HEK293T (cell line): ENCODE data around the gene ENDOU.

Experiments used
- CTCF ChIA-PET: fragments of 350-600 bp; formaldehyde crosslinking; extraction: SDS; loops from one replicate; lab custom pipeline; 2021; ENCODE audit warnings: antibody characterized with exemption, inconsistent platforms; lab: Yijun Ruan, JAX
- POLR2A ChIA-PET: fragments of 350-600 bp; formaldehyde crosslinking; extraction: SDS; loops from one replicate; lab custom pipeline; 2020; ENCODE audit warnings: antibody characterized with exemption, inconsistent platforms; lab: Yijun Ruan, JAX
- DNase-seq: peaks from one replicate; pipeline ENCODE4 v3.0.0; 2012; ENCODE audit warnings: mixed read lengths; ENCODE audit errors: extremely low spot score
- ARNT ChIP-seq: fragments of 450-650 bp; IDR thresholded peaks from 2 replicates; pipeline ENCODE4 v1.6.1; 2017; ENCODE audit warnings: mild to moderate bottlenecking
- BHLHE40 ChIP-seq: fragments of 450-650 bp; IDR thresholded peaks from 2 replicates; pipeline ENCODE4 v1.6.1; 2016; ENCODE audit warnings: mild to moderate bottlenecking, moderate library complexity, borderline replicate concordance
- CTBP1 ChIP-seq: fragments of 450-650 bp; IDR thresholded peaks from 2 replicates; pipeline ENCODE4 v1.6.1; 2016; ENCODE audit warnings: borderline replicate concordance
- ELF4 ChIP-seq: fragments of 450-650 bp; IDR thresholded peaks from 2 replicates; pipeline ENCODE4 v1.6.1; 2017; ENCODE audit warnings: antibody characterized with exemption
- FOXA1 ChIP-seq: fragments of 450-650 bp; IDR thresholded peaks from 2 replicates; pipeline ENCODE4 v1.6.1; 2016; ENCODE audit warnings: mild to moderate bottlenecking
- FOXK2 ChIP-seq: fragments of 450-650 bp; IDR thresholded peaks from 2 replicates; pipeline ENCODE4 v1.6.1; 2016; ENCODE audit warnings: mild to moderate bottlenecking
- FOXM1 ChIP-seq: fragments of 450-650 bp; IDR thresholded peaks from 2 replicates; pipeline ENCODE4 v1.6.1; 2017; ENCODE audit warnings: mild to moderate bottlenecking, borderline replicate concordance
- HDGF ChIP-seq: fragments of 450-650 bp; IDR thresholded peaks from 2 replicates; pipeline ENCODE4 v1.6.1; 2017; ENCODE audit warnings: antibody characterized with exemption, borderline replicate concordance
- L3MBTL2 ChIP-seq: fragments of 450-650 bp; conservative IDR thresholded peaks from 2 replicates; pipeline ENCODE4 v1.6.1; 2016; ENCODE audit warnings: mild to moderate bottlenecking
- LEF1 ChIP-seq: fragments of 450-650 bp; IDR thresholded peaks from 2 replicates; pipeline ENCODE4 v1.6.1; 2017; ENCODE audit warnings: mild to moderate bottlenecking, borderline replicate concordance
- NFRKB ChIP-seq: fragments of 450-650 bp; IDR thresholded peaks from 2 replicates; pipeline ENCODE4 v1.6.1; 2016; ENCODE audit warnings: mild to moderate bottlenecking, moderate library complexity
- SP1 ChIP-seq: fragments of 450-650 bp; IDR thresholded peaks from 2 replicates; pipeline ENCODE4 v1.6.1; 2017
- SUZ12 ChIP-seq: fragments of 450-650 bp; IDR thresholded peaks from 2 replicates; pipeline ENCODE4 v1.6.1; 2016; ENCODE audit warnings: mild to moderate bottlenecking
- TARDBP ChIP-seq: fragments of 450-650 bp; IDR thresholded peaks from 2 replicates; pipeline ENCODE4 v1.6.1; 2016
- ZNF384 ChIP-seq: fragments of 450-650 bp; IDR thresholded peaks from 2 replicates; pipeline ENCODE4 v1.6.1; 2016
- TF ChIP-seq, protein P1 (sequence below): fragments of 450-650 bp; IDR thresholded peaks from 2 replicates; pipeline ENCODE4 v1.6.1; 2016

Gene ENDOU

GRCh38 chr12:47704719-47705118 is 20.6 kb downstream of the ENDOU start:
- TF ChIP-seq HDGF = no peak
- TF ChIP-seq TARDBP = no peak
- TF ChIP-seq BHLHE40 = no peak
- TF ChIP-seq LEF1 = no peak
- no peak for TF ChIP-seq L3MBTL2
- TF ChIP-seq FOXA1 = no peak
- TF ChIP-seq CTBP1 = no peak
- TF ChIP-seq SUZ12 = no peak
- TF ChIP-seq ELF4 = no peak
- TF ChIP-seq, protein P1, sequence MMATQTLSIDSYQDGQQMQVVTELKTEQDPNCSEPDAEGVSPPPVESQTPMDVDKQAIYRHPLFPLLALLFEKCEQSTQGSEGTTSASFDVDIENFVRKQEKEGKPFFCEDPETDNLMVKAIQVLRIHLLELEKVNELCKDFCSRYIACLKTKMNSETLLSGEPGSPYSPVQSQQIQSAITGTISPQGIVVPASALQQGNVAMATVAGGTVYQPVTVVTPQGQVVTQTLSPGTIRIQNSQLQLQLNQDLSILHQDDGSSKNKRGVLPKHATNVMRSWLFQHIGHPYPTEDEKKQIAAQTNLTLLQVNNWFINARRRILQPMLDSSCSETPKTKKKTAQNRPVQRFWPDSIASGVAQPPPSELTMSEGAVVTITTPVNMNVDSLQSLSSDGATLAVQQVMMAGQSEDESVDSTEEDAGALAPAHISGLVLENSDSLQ = no peak
- TF ChIP-seq FOXM1 = no peak
- no peak for TF ChIP-seq ARNT
- no peak for TF ChIP-seq ZNF384
- TF ChIP-seq FOXK2 = no peak
- TF ChIP-seq NFRKB = no peak
- no peak for TF ChIP-seq SP1
- ChIA-PET POLR2A (interaction anchor here (0.6 to 1.9 kb wide), 3 partner anchors 10 to 28 kb away, joined by 3 to 6 read pairs (median 3); no protein-coding TSS in a partner anchor), CTCF (interaction anchor here (0.5 to 0.7 kb wide), 3 partner anchors 18 to 624 kb away, joined by 3 read pairs; no protein-coding TSS in a partner anchor)
- no peak for DNase-seq

DNA sequence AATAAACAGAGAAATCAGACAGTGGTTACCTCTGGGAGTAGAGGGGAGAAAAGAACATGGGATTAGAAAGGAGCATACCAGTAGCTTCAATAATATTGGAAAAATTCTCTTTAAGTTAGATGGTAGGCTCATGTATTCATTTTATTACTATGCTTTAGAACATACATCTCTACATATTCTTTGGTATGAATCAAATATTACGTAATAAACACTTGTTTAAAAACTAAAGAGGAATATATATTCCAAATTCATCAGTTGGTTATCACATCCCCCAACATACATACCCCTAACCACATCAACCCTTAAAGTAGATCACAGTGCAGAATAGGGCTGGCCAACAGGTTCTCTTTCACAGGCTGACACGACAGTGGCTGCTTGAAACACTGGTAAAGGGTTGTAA is 25.0 kb downstream of the ENDOU start:
- POLR2A ChIA-PET = no interaction called here
- DNase-seq = no peak
- CTCF ChIA-PET = no interaction called here
- no peak for TF ChIP-seq L3MBTL2
- TF ChIP-seq ARNT = no peak
- TF ChIP-seq SP1 = no peak
- no peak for TF ChIP-seq ELF4
- TF ChIP-seq FOXM1 = no peak

GRCh38 chr12:47698631-47699030 is 26.7 kb downstream of the ENDOU start:
- no peak for DNase-seq
- POLR2A ChIA-PET = no interaction called here
- CTCF ChIA-PET = interaction anchor here (1.0 kb wide), 1 partner anchor 16 kb away, joined by 3 read pairs; no protein-coding TSS in a partner anchor
- TF ChIP-seq ARNT = no peak
- TF ChIP-seq FOXK2 = no peak
- TF ChIP-seq L3MBTL2 = no peak
- no peak for TF ChIP-seq SUZ12
- no peak for TF ChIP-seq TARDBP
- TF ChIP-seq LEF1 = no peak
- TF ChIP-seq NFRKB = no peak
- no peak for TF ChIP-seq ZNF384
- TF ChIP-seq ELF4 = no peak
- no peak for TF ChIP-seq BHLHE40
- no peak for TF ChIP-seq CTBP1
- TF ChIP-seq SP1 = no peak
- TF ChIP-seq FOXM1 = no peak
- no peak for TF ChIP-seq HDGF
- TF ChIP-seq FOXA1 = no peak
- TF ChIP-seq, protein P1 = no peak

GRCh38 chr12:47698055-47698454 is 27.2 kb downstream of the ENDOU start:
- TF ChIP-seq NFRKB (no peak), SP1 (no peak), FOXA1 (no peak)
- TF ChIP-seq, protein P1 = no peak
- CTCF ChIA-PET = no interaction called here
- POLR2A ChIA-PET = interaction anchor here (0.8 kb wide), 1 partner anchor 9 kb away, joined by 3 read pairs; no protein-coding TSS in a partner anchor
- DNase-seq = no peak

GRCh38 chr12:47689215-47689614 is 36.1 kb downstream of the ENDOU start:
- POLR2A ChIA-PET = no interaction called here
- CTCF ChIA-PET = no interaction called here
- no peak for TF ChIP-seq SP1
- no peak for TF ChIP-seq ZNF384
- TF ChIP-seq, protein P1 = no peak
- no peak for TF ChIP-seq FOXK2
- no peak for TF ChIP-seq ARNT
- TF ChIP-seq ELF4 = no peak
- no peak for TF ChIP-seq HDGF
- no peak for TF ChIP-seq FOXM1
- TF ChIP-seq FOXA1 = no peak
- TF ChIP-seq L3MBTL2 = no peak
- no peak for TF ChIP-seq CTBP1
- DNase-seq = no peak

DNA sequence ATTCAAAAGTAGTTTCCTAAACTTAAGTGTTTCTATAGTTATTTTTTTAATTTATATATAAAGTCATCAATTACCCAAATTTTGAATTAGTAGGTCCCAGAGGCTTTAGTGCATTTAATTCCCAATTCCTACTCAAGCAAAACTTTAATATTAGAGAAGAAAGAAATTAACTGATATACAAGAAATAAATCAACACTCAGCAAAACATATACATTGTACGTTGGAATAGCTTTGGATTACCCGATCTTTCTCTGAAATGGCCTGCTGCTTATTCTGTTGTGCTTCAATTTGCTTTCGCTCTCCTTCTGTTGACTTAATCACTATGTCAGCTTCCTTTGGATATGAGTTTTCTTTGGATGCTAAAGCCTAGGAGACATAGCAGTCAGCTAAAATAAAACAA is 37.7 kb downstream of the ENDOU start:
- ChIA-PET POLR2A (no interaction called here), CTCF (no interaction called here)
- no peak for DNase-seq
- TF ChIP-seq HDGF = no peak
- TF ChIP-seq FOXM1 = no peak
- TF ChIP-seq NFRKB = no peak
- no peak for TF ChIP-seq SP1
- no peak for TF ChIP-seq ELF4
- no peak for TF ChIP-seq ZNF384
- no peak for TF ChIP-seq L3MBTL2
- no peak for TF ChIP-seq TARDBP
- TF ChIP-seq FOXK2 = no peak
